PC-9 (cell line): Measurements from ENCODE around the gene CD86. TPM values are rescaled to one million over a fixed set of nuclear protein-coding genes. Genes with fewer than 3 reads are reported as not detected.

Source experiments
- BruUV-seq: library from RNA; stranded (reverse); fragments of 400-500 nt; replicated peaks from 2 replicates; lab custom pipeline; 2021; lab: Mats Ljungman, UMichigan
- CTCF ChIA-PET: fragments of 300-600 bp; sonication (Branson Sonifier 250); formaldehyde crosslinking; loops from one replicate; lab custom pipeline; 2022; ENCODE audit warnings: antibody characterized with exemption; lab: Charles Lee
- POLR2A ChIA-PET: fragments of 300-600 bp; sonication (Branson Sonifier 250); formaldehyde crosslinking; loops from one replicate; lab custom pipeline; 2022; ENCODE audit warnings: antibody characterized with exemption; ENCODE audit not compliant: unreplicated experiment; lab: Charles Lee
- DNase-seq, 2 experiments: peaks; one replicate each; pipeline versions ENCODE4 v3.0.0 to v3.0.0-alpha.2; 2015 to 2022; ENCODE audit warnings: mixed read lengths in 1 of 2
- H2AFZ ChIP-seq: fragments of 200-600 bp; sonication (generic); 2 replicates; pipeline ENCODE4 v1.8.1; 2017; ENCODE audit warnings: antibody characterized with exemption
- H3F3A ChIP-seq: fragments of 200-600 bp; sonication (generic); 2 replicates; pipeline ENCODE4 v1.8.1; 2017; ENCODE audit warnings: antibody characterized with exemption, mild to moderate bottlenecking, low read depth; ENCODE audit not compliant: insufficient read depth
- H3K27ac ChIP-seq: fragments of 200-600 bp; sonication (generic); 2 replicates; pipeline ENCODE4 v1.6.1; 2016; ENCODE audit warnings: mixed run types
- H3K27me3 ChIP-seq: fragments of 200-600 bp; sonication (generic); 2 replicates; pipeline ENCODE4 v1.6.1; 2016; ENCODE audit warnings: low read depth, mixed run types; ENCODE audit not compliant: insufficient read depth
- H3K36me3 ChIP-seq: fragments of 200-600 bp; sonication (generic); 2 replicates; pipeline ENCODE4 v1.6.1; 2016; ENCODE audit warnings: low read depth, mixed run types
- H3K4me1 ChIP-seq: fragments of 200-600 bp; sonication (generic); replicated peaks from 2 replicates; pipeline ENCODE4 v1.6.1; 2016; ENCODE audit warnings: mixed run types; ENCODE audit not compliant: insufficient read depth
- H3K4me2 ChIP-seq: fragments of 200-600 bp; sonication (generic); 2 replicates; pipeline ENCODE4 v1.6.1; 2017; ENCODE audit warnings: mixed run types
- H3K4me3 ChIP-seq: fragments of 200-600 bp; sonication (generic); 2 replicates; pipeline ENCODE4 v1.6.1; 2016; ENCODE audit warnings: mixed run types
- H3K79me2 ChIP-seq: fragments of 200-600 bp; sonication (generic); 2 replicates; pipeline ENCODE4 v1.6.1; 2017; ENCODE audit warnings: low read depth, mixed run types
- H3K9me2 ChIP-seq: fragments of 200-600 bp; sonication (generic); 2 replicates; pipeline ENCODE4 v1.8.1; 2017; ENCODE audit warnings: mild to moderate bottlenecking; ENCODE audit not compliant: insufficient read depth
- H3K9me3 ChIP-seq: fragments of 200-600 bp; sonication (generic); 2 replicates; pipeline ENCODE4 v1.8.1; 2016; ENCODE audit warnings: low read depth; ENCODE audit not compliant: insufficient read depth
- H4K20me1 ChIP-seq: fragments of 200-600 bp; sonication (generic); 2 replicates; pipeline ENCODE4 v1.8.1; 2017; ENCODE audit not compliant: insufficient read depth
- CTCF ChIP-seq: fragments of 200-600 bp; sonication (generic); conservative IDR thresholded peaks from 2 replicates; pipeline ENCODE4 v1.6.1; 2017; ENCODE audit warnings: mixed run types, antibody characterized with exemption, mild to moderate bottlenecking, moderate library complexity
- EZH2 ChIP-seq: fragments of 200-600 bp; sonication (generic); IDR thresholded peaks from 2 replicates; pipeline ENCODE4 v1.8.0; 2017; ENCODE audit warnings: antibody characterized with exemption, low read depth
- intact Hi-C: fragments of 100-400 bp; cut with micrococcal nuclease; formaldehyde crosslinking; loops from one replicate; pipeline ENCODE4 v1.10.0; 2022; ENCODE audit not compliant: unreplicated experiment
- total RNA-seq: library from RNA; stranded (reverse); gene quantifications from 2 replicates; pipeline ENCODE4 v1.2.3, GENCODE V29; 2021

Gene CD86
- total RNA-seq, 1 experiment from 2014 or later, result not detected

- H3K36me3 ChIP-seq, result no peaks in the 10 kb centered on the region
- no TSS peak for BruUV-seq
- no peak overlapping the region for H3K4me3 ChIP-seq
- no peak overlapping the region for H3K4me2 ChIP-seq
- intact Hi-C loops, result no loop called here
- no peaks in the 10 kb centered on the region for H4K20me1 ChIP-seq
- H3K9me2 ChIP-seq, result no peaks in the 10 kb centered on the region
- H2AFZ ChIP-seq, result no peak overlapping the region
- H3K4me1 ChIP-seq, result 0 out of 2 replicates have a peak, but pooled peaks cover 4% of the 10 kb centered on the region
- no peaks in the 10 kb centered on the region for H3K9me3 ChIP-seq
- H3F3A ChIP-seq, result no peaks in the 10 kb centered on the region
- ChIA-PET CTCF (no interaction called here), POLR2A (no interaction called here)
- TF ChIP-seq EZH2 (no peak), CTCF (no peak)
- no peaks in the 10 kb centered on the region for H3K27me3 ChIP-seq
- no peaks in the 10 kb centered on the region for H3K79me2 ChIP-seq
- DNase-seq, result no peak
- no peak overlapping the region for H3K27ac ChIP-seq
Measured at GRCh38 chr3:122025296-122025695, 29.9 kb upstream of the CD86 start.

GRCh38 chr3:122030381-122031122 lies 24.6 kb upstream of the CD86 start:
- TF ChIP-seq CTCF (no peak), EZH2 (no peak)
- no peak overlapping the region for H3K4me3 ChIP-seq
- no peaks in the 10 kb centered on the region for H3K27me3 ChIP-seq
- POLR2A ChIA-PET, result interaction anchor here (0.6 kb wide), 2 partner anchors 347 to 942 kb away, joined by 3 to 8 read pairs; no protein-coding TSS in a partner anchor
- H3K9me2 ChIP-seq, result no peaks in the 10 kb centered on the region; the same call in 1 of the 2 replicates
- no peak overlapping the region for H3K27ac ChIP-seq
- H3K79me2 ChIP-seq, result no peaks in the 10 kb centered on the region
- H3K4me2 ChIP-seq, result peak overlapping the region; percentile 36; the same call in 1 of the 2 replicates
- no peaks in the 10 kb centered on the region for H3K36me3 ChIP-seq
- intact Hi-C loops, result no loop called here
- no peaks in the 10 kb centered on the region for H4K20me1 ChIP-seq
- no TSS peak for BruUV-seq
- no peak for DNase-seq
- no peaks in the 10 kb centered on the region for H3K9me3 ChIP-seq
- H3K4me1 ChIP-seq, result no peaks in the 10 kb centered on the region
- CTCF ChIA-PET, result interaction anchor here (0.6 to 0.9 kb wide), 2 partner anchors 10 to 691 kb away, joined by 4 to 8 read pairs; no protein-coding TSS in a partner anchor
- no peaks in the 10 kb centered on the region for H3F3A ChIP-seq
- no peak overlapping the region for H2AFZ ChIP-seq

GRCh38 chr3:122031123-122031468 lies 24.1 kb upstream of the CD86 start:
- ChIA-PET POLR2A (interaction anchor here (0.6 kb wide), 1 partner anchor 943 kb away, joined by 8 read pairs; no protein-coding TSS in a partner anchor), CTCF (interaction anchor here (0.9 kb wide), 1 partner anchor 11 kb away, joined by 4 read pairs; no protein-coding TSS in a partner anchor)
- Histone ChIP-seq H3K9me3 (no peaks in the 10 kb centered on the region), H3K4me2 (no peak overlapping the region), H4K20me1 (no peaks in the 10 kb centered on the region), H3K27ac (no peak overlapping the region), H3K79me2 (no peaks in the 10 kb centered on the region), H3K4me3 (no peak overlapping the region), H2AFZ (no peak overlapping the region), H3K9me2 (no peaks in the 10 kb centered on the region; the same call in 1 of the 2 replicates), H3K4me1 (no peaks in the 10 kb centered on the region), H3K27me3 (no peaks in the 10 kb centered on the region), H3K36me3 (no peaks in the 10 kb centered on the region), H3F3A (no peaks in the 10 kb centered on the region)
- no peak for DNase-seq
- no TSS peak for BruUV-seq
- no peak for TF ChIP-seq CTCF
- no peak for TF ChIP-seq EZH2
- intact Hi-C loops, result no loop called here
